HCT116 (cell line): ENCODE measurements around the gene GRID2. TPM values are rescaled to one million over a fixed set of nuclear protein-coding genes. Genes with fewer than 3 reads are reported as not detected.

Experiments used
- ATAC-seq: fragments of 200-7000 bp; cut with Tn5 transposase; 2 replicates; pipeline ENCODE4 v1.9.1; 2020; ENCODE audit warnings: mild to moderate bottlenecking, moderate library complexity
- BruUV-seq: library from RNA; stranded (reverse); fragments of 400-500 nt; replicated peaks from 2 replicates; lab custom pipeline; 2021; lab: Mats Ljungman, UMichigan
- CTCF ChIA-PET: fragments of 300-600 bp; sonication (Branson Sonifier 250); formaldehyde crosslinking; loops from one replicate; lab custom pipeline; 2021; ENCODE audit warnings: antibody characterized with exemption; lab: Charles Lee
- POLR2A ChIA-PET: fragments of 300-600, 350-600 bp; sonication (Branson Sonifier 250); formaldehyde crosslinking; loops from one replicate; lab custom pipeline; 2021; ENCODE audit warnings: antibody characterized with exemption; lab: Charles Lee
- RAD21 ChIA-PET, 2 experiments: fragments of 300-600 bp; sonication (Branson Sonifier 250); formaldehyde crosslinking; loops; one replicate each; lab custom pipeline; 2023; ENCODE audit warnings: low total read pairs in 2 of 2; ENCODE audit not compliant: uncharacterized antibody in 2 of 2, unreplicated experiment in 2 of 2, low non-redundant PET in 1 of 2; lab: Charles Lee
- DNase-seq: peaks from one replicate; pipeline ENCODE4 v3.0.0-alpha.2; 2010; ENCODE audit warnings: low read depth, low spot score
- H2AFZ ChIP-seq: fragments of 200-600 bp; shearing (Covaris generic), sonication (generic); 2 replicates; pipeline ENCODE4 v1.6.1; 2017; ENCODE audit warnings: low read depth, mixed run types, mixed read lengths, antibody characterized with exemption, low read length; ENCODE audit not compliant: poor library complexity, severe bottlenecking
- H3K27ac ChIP-seq: 2 replicates; pipeline ENCODE4 v1.5.1; 2012; ENCODE audit warnings: low read depth, low read length
- H3K27me3 ChIP-seq: fragments of 200-600 bp; sonication (generic); 2 replicates; pipeline ENCODE4 v1.6.1; 2016; ENCODE audit warnings: mixed run types, low read length, mixed read lengths; ENCODE audit not compliant: insufficient read depth
- H3K36me3 ChIP-seq, 2 experiments: fragments of 200-500 bp in 1 of 2; fragments of 200-600 bp in 1 of 2; sonication (Bioruptor generic) in 1 of 2; sonication (generic) in 1 of 2; 2 replicates each; pipeline versions ENCODE4 v1.5.1 to v1.6.1; 2014 to 2016; ENCODE audit warnings: low read length in 2 of 2, inconsistent platforms in 1 of 2, mixed read lengths in 1 of 2, mixed run types in 1 of 2; ENCODE audit not compliant: insufficient read depth in 2 of 2, control insufficient read depth in 1 of 2
- H3K4me1 ChIP-seq, 2 experiments: fragments of 200-600 bp in 1 of 2; sonication (generic) in 1 of 2; 2 replicates each; pipeline versions ENCODE4 v1.5.1 to v1.6.1; 2012 to 2017; ENCODE audit warnings: low read length in 2 of 2, inconsistent platforms in 1 of 2, mild to moderate bottlenecking in 1 of 2, mixed read lengths in 1 of 2, mixed run types in 1 of 2, moderate library complexity in 1 of 2; ENCODE audit not compliant: insufficient read depth in 2 of 2, control insufficient read depth in 1 of 2
- H3K4me2 ChIP-seq: fragments of 200-600 bp; sonication (generic); 2 replicates; pipeline ENCODE4 v1.6.1; 2017; ENCODE audit warnings: mixed run types, low read length, mixed read lengths
- H3K4me3 ChIP-seq, 2 experiments: fragments of 200-600 bp in 1 of 2; sonication (generic) in 1 of 2; replicated peaks in 1 of 2; 2 replicates each; pipeline ENCODE4 v1.5.1; 2011 to 2016; ENCODE audit warnings: low read length in 2 of 2, control low read depth in 1 of 2, low read depth in 1 of 2, mild to moderate bottlenecking in 1 of 2, mixed read lengths in 1 of 2, mixed run types in 1 of 2
- H3K79me2 ChIP-seq: fragments of 200-600 bp; sonication (generic); 2 replicates; pipeline ENCODE4 v1.6.1; 2017; ENCODE audit warnings: mild to moderate bottlenecking, mixed run types, low read length, moderate library complexity, mixed read lengths; ENCODE audit not compliant: insufficient read depth
- H3K9ac ChIP-seq: fragments of 200-600 bp; sonication (generic); 2 replicates; pipeline ENCODE4 v1.6.1; 2016; ENCODE audit warnings: low read length, mixed read lengths
- H3K9me2 ChIP-seq: fragments of 200-600 bp; sonication (generic), shearing (Covaris generic); 2 replicates; pipeline ENCODE4 v1.6.1; 2017; ENCODE audit warnings: mixed run types, mild to moderate bottlenecking, moderate library complexity; ENCODE audit not compliant: insufficient read depth
- H3K9me3 ChIP-seq, 2 experiments: fragments of 200-500 bp in 1 of 2; fragments of 200-600 bp in 1 of 2; sonication (Bioruptor generic) in 1 of 2; sonication (generic) in 1 of 2; 2 replicates each; pipeline ENCODE4 v1.6.1; 2014 to 2017; ENCODE audit warnings: low read length in 2 of 2, mixed read lengths in 2 of 2, inconsistent platforms in 1 of 2, low read depth in 1 of 2, mild to moderate bottlenecking in 1 of 2, mixed run types in 1 of 2, moderate library complexity in 1 of 2; ENCODE audit not compliant: control insufficient read depth in 1 of 2, insufficient read depth in 1 of 2
- H4K20me1 ChIP-seq: fragments of 200-600 bp; sonication (generic), shearing (Covaris generic); 2 replicates; pipeline ENCODE4 v1.6.1; 2017; ENCODE audit warnings: mixed run types, mild to moderate bottlenecking, moderate library complexity; ENCODE audit not compliant: insufficient read depth
- EZH2 ChIP-seq: fragments of 200-600 bp; sonication (generic); IDR thresholded peaks from 2 replicates; pipeline ENCODE4 v1.6.1; 2017; ENCODE audit warnings: antibody characterized with exemption, mixed run types
- POLR2A ChIP-seq: IDR thresholded peaks from 2 replicates; pipeline ENCODE4 v1.7.0; 2011; ENCODE audit warnings: borderline replicate concordance; ENCODE audit not compliant: insufficient read depth, insufficient read length; ENCODE audit errors: extremely low read depth
- RAD21 ChIP-seq: IDR thresholded peaks from 2 replicates; pipeline ENCODE4 v1.6.1; 2012; ENCODE audit warnings: low read depth, mild to moderate bottlenecking
- SIN3A ChIP-seq: IDR thresholded peaks from 2 replicates; pipeline ENCODE4 v1.6.1; 2012; ENCODE audit warnings: low read depth
- YY1 ChIP-seq: IDR thresholded peaks from 2 replicates; pipeline ENCODE4 v1.6.1; 2011; ENCODE audit warnings: low read length, low read depth, moderate library complexity, mild to moderate bottlenecking; ENCODE audit not compliant: insufficient replicate concordance; ENCODE audit errors: extremely low read depth
- ZNF274 ChIP-seq: fragments of 200-500 bp; sonication (Bioruptor generic); IDR thresholded peaks from 2 replicates; pipeline ENCODE4 v1.6.1; 2014; ENCODE audit warnings: mild to moderate bottlenecking, low read depth, low read length, inconsistent platforms
- intact Hi-C: fragments of 100-400 bp; cut with micrococcal nuclease; formaldehyde crosslinking; loops from 2 replicates; pipeline ENCODE4 v1.10.0; 2022
- total RNA-seq: library from RNA; stranded (reverse); gene quantifications from one replicate; pipeline ENCODE4 v1.2.1, GENCODE V29; 2021; ENCODE audit not compliant: unreplicated experiment
- TF ChIP-seq, protein P1 (sequence below), 3 experiments: fragments of 200-600 bp in 1 of 3; sonication (generic) in 1 of 3; IDR thresholded peaks in 2 of 3; conservative IDR thresholded peaks in 1 of 3; 2 replicates each; pipeline ENCODE4 v1.5.1; 2012 to 2017; ENCODE audit warnings: low read depth in 2 of 3, low read length in 2 of 3, antibody characterized with exemption in 1 of 3, borderline replicate concordance in 1 of 3, control low read depth in 1 of 3, mild to moderate bottlenecking in 1 of 3, mixed read lengths in 1 of 3, mixed run types in 1 of 3, moderate library complexity in 1 of 3; ENCODE audit not compliant: insufficient read depth in 1 of 3

Gene GRID2
- total RNA-seq, 1 experiment from 2014 or later = not detected

DNA sequence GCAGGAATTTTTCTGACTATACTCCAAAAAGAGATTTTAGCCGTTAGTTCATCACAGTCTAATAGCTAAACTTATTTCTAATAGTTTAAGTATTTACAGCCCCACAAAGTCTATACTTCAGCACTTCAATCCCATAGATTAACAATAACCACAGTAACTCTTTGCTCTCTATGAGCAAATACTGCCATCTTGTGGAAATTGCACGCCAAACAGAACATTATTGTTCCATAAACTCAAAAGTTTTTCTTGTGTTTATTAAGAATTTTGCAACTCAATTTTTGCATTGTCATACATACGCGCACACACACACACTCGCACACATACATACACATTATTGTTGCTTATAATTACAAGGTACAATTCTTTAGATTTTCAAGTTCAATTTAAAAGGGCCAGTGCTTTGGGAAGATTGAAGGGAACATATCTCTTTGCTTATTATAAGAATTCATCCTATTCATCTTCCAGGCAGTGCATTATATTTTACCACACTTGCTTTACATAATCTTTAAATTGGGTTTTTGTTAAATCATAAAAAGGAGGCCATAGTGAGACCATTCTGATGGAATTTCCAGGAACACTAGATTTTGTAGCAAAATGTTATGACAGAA lies 1461.0 kb downstream of the GRID2 start:
- ATAC-seq (peak; percentile 80), DNase-seq (peak; percentile 40)
- Histone ChIP-seq H3K4me1 (no peaks in the 10 kb centered on the region), H4K20me1 (no peaks in the 10 kb centered on the region), H3K79me2 (no peaks in the 10 kb centered on the region), H3K27me3 (no peaks in the 10 kb centered on the region), H3K9me2 (no peaks in the 10 kb centered on the region), H3K36me3 (no peaks in the 10 kb centered on the region), H3K9ac (no peak overlapping the region), H2AFZ (peak overlapping the region; percentile 58), H3K4me3 (no peak overlapping the region), H3K4me2 (peak overlapping the region; percentile 12; the same call in 1 of the 2 replicates), H3K27ac (no peak overlapping the region), H3K9me3 (no peaks in the 10 kb centered on the region)
- intact Hi-C loops = loop anchor here (2.0 to 10.0 kb wide), 2 partner anchors 54 to 1590 kb away; no protein-coding TSS in a partner anchor
- ChIA-PET CTCF (no interaction called here), RAD21 (no interaction called here), POLR2A (no interaction called here)
- no peak for TF ChIP-seq ZNF274
- no peak for TF ChIP-seq POLR2A
- TF ChIP-seq YY1 = no peak
- TF ChIP-seq RAD21 = peak; percentile 92
- TF ChIP-seq, protein P1, sequence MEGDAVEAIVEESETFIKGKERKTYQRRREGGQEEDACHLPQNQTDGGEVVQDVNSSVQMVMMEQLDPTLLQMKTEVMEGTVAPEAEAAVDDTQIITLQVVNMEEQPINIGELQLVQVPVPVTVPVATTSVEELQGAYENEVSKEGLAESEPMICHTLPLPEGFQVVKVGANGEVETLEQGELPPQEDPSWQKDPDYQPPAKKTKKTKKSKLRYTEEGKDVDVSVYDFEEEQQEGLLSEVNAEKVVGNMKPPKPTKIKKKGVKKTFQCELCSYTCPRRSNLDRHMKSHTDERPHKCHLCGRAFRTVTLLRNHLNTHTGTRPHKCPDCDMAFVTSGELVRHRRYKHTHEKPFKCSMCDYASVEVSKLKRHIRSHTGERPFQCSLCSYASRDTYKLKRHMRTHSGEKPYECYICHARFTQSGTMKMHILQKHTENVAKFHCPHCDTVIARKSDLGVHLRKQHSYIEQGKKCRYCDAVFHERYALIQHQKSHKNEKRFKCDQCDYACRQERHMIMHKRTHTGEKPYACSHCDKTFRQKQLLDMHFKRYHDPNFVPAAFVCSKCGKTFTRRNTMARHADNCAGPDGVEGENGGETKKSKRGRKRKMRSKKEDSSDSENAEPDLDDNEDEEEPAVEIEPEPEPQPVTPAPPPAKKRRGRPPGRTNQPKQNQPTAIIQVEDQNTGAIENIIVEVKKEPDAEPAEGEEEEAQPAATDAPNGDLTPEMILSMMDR (IDR thresholded peaks at IDR 0.05 in 2 of 3, conservative IDR thresholded peaks at IDR 0.05 in 1 of 3; ENCODE audit: borderline replicate concordance in 1 of 3, insufficient read depth in 1 of 3, low read depth in 2 of 3, low read length in 2 of 3) = peak; percentile 60 to 85 (median 61); a peak in 5 of 6 replicates
- BruUV-seq = no TSS peak

DNA sequence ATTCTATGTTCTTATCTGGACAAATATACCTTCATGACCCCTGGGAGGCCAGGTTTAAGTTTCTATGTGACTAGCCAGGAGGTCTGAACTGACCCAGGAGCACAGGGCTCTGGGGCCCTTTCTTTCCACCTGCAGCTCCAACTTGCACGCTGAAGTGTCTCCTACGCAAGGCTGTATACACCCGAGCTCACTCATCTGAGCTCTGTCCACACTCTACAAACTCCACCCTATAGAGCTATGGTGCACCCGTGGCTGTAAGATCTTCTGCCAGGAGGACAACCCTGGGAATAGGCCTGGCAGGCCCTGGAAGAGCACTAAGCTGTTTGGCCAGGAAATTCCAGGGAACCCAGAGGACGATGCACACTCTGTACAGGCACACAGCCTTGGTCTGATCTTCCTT lies 1464.2 kb downstream of the GRID2 start:
- H3K4me1 ChIP-seq = no peaks in the 10 kb centered on the region
- H4K20me1 ChIP-seq = no peaks in the 10 kb centered on the region
- ChIA-PET CTCF (no interaction called here), RAD21 (interaction anchor here in 1 of 2 experiments (0.5 kb wide), 1 partner anchor 645 kb away, joined by 6 read pairs; no protein-coding TSS in a partner anchor), POLR2A (no interaction called here)
- intact Hi-C loops = loop anchor here (10.0 kb wide), 1 partner anchor 1593 kb away; no protein-coding TSS in a partner anchor
- no peak overlapping the region for H3K9ac ChIP-seq
- H3K79me2 ChIP-seq = no peaks in the 10 kb centered on the region
- H2AFZ ChIP-seq = no peak overlapping the region
- H3K4me2 ChIP-seq = no peak overlapping the region
- no peak overlapping the region for H3K27ac ChIP-seq
- H3K9me2 ChIP-seq = no peaks in the 10 kb centered on the region
- no peaks in the 10 kb centered on the region for H3K36me3 ChIP-seq
- DNase-seq (no peak), ATAC-seq (no peak)
- no peak for TF ChIP-seq POLR2A
- TF ChIP-seq EZH2 = no peak
- TF ChIP-seq SIN3A = no peak
- H3K4me3 ChIP-seq = no peak overlapping the region
- H3K9me3 ChIP-seq = no peaks in the 10 kb centered on the region
- H3K27me3 ChIP-seq = no peaks in the 10 kb centered on the region
- BruUV-seq = no TSS peak
